H9 (cell line): Measurements from ENCODE around the gene CHST2. TPM values are rescaled to one million over a fixed set of nuclear protein-coding genes. Genes with fewer than 3 reads are reported as not detected.

ENCODE experiments used
- DNase-seq: peaks from one replicate; pipeline ENCODE4 v3.0.0-alpha.2; 2017
- H2AFZ ChIP-seq: one replicate; pipeline ENCODE4 v1.6.1; 2013; ENCODE audit warnings: mild to moderate bottlenecking, low read length, control low read depth, moderate library complexity
- H2AK5ac ChIP-seq: 2 replicates; pipeline ENCODE4 v1.6.1; 2013; ENCODE audit warnings: low read length, control low read depth, mixed read lengths; ENCODE audit not compliant: insufficient read length
- H2BK120ac ChIP-seq: one replicate; pipeline ENCODE4 v1.6.1; 2013; ENCODE audit warnings: low read depth, mild to moderate bottlenecking, low read length, control low read depth, inconsistent platforms; ENCODE audit not compliant: poor library complexity, severe bottlenecking
- H2BK12ac ChIP-seq: 2 replicates; pipeline ENCODE4 v1.6.1; 2013; ENCODE audit warnings: low read length, control low read depth, mixed read lengths, low read depth; ENCODE audit not compliant: insufficient read length
- H2BK15ac ChIP-seq: 2 replicates; pipeline ENCODE4 v1.6.1; 2013; ENCODE audit warnings: low read depth, low read length, control low read depth
- H2BK20ac ChIP-seq: one replicate; pipeline ENCODE4 v1.6.1; 2013; ENCODE audit warnings: low read depth, mild to moderate bottlenecking, low read length, control low read depth, inconsistent platforms; ENCODE audit not compliant: poor library complexity, severe bottlenecking
- H2BK5ac ChIP-seq: 2 replicates; pipeline ENCODE4 v1.6.1; 2013; ENCODE audit warnings: low read length, control low read depth, mixed read lengths; ENCODE audit not compliant: insufficient read length
- H3K14ac ChIP-seq: 2 replicates; pipeline ENCODE4 v1.6.1; 2013; ENCODE audit warnings: low read length, control low read depth; ENCODE audit not compliant: insufficient read depth
- H3K18ac ChIP-seq: 2 replicates; pipeline ENCODE4 v1.6.1; 2013; ENCODE audit warnings: low read depth, mild to moderate bottlenecking, mixed read lengths, low read length, control low read depth; ENCODE audit not compliant: insufficient read length
- H3K23ac ChIP-seq: 2 replicates; pipeline ENCODE4 v1.6.1; 2013; ENCODE audit warnings: low read length, control low read depth, mixed read lengths, low read depth; ENCODE audit not compliant: insufficient read length
- H3K23me2 ChIP-seq: 2 replicates; pipeline ENCODE4 v1.6.1; 2013; ENCODE audit warnings: low read depth, mild to moderate bottlenecking, mixed read lengths, low read length, control low read depth; ENCODE audit not compliant: insufficient read length, poor library complexity, severe bottlenecking
- H3K27ac ChIP-seq: 2 replicates; pipeline ENCODE4 v1.5.1; 2013; ENCODE audit warnings: low read length, control low read depth, mixed read lengths, low read depth; ENCODE audit not compliant: insufficient read length
- H3K27me3 ChIP-seq: 2 replicates; pipeline ENCODE4 v1.6.1; 2013; ENCODE audit warnings: low read length, control low read depth, inconsistent platforms; ENCODE audit not compliant: insufficient read depth
- H3K4ac ChIP-seq: 2 replicates; pipeline ENCODE4 v1.6.1; 2013; ENCODE audit warnings: low read depth, mild to moderate bottlenecking, control low read depth, inconsistent platforms, low read length, moderate library complexity
- H3K4me1 ChIP-seq: 2 replicates; pipeline ENCODE4 v1.6.1; 2013; ENCODE audit warnings: low read length, control low read depth, inconsistent platforms; ENCODE audit not compliant: insufficient read depth
- H3K4me2 ChIP-seq: 2 replicates; pipeline ENCODE4 v1.6.1; 2013; ENCODE audit warnings: low read length, control low read depth, mixed read lengths; ENCODE audit not compliant: insufficient read length, insufficient read depth
- H3K56ac ChIP-seq: 2 replicates; pipeline ENCODE4 v1.6.1; 2013; ENCODE audit warnings: low read depth, mild to moderate bottlenecking, mixed read lengths, low read length, control low read depth; ENCODE audit not compliant: insufficient read length
- H3K79me1 ChIP-seq: 2 replicates; pipeline ENCODE4 v1.6.1; 2013; ENCODE audit warnings: low read depth, mild to moderate bottlenecking, moderate library complexity, low read length, control low read depth, inconsistent platforms; ENCODE audit not compliant: insufficient read depth, poor library complexity, severe bottlenecking
- H3K79me2 ChIP-seq: 2 replicates; pipeline ENCODE4 v1.6.1; 2013; ENCODE audit warnings: low read length, control low read depth, inconsistent platforms; ENCODE audit not compliant: insufficient read depth
- H3K9ac ChIP-seq: 2 replicates; pipeline ENCODE4 v1.6.1; 2013; ENCODE audit warnings: low read length, control low read depth, mixed read lengths; ENCODE audit not compliant: insufficient read length; ENCODE audit errors: extremely low read depth
- H3K9me3 ChIP-seq: one replicate; pipeline ENCODE4 v1.6.1; 2013; ENCODE audit warnings: low read depth, low read length, inconsistent platforms; ENCODE audit not compliant: control insufficient read depth
- H3T11ph ChIP-seq: one replicate; pipeline ENCODE4 v1.6.1; 2013; ENCODE audit warnings: mild to moderate bottlenecking, low read length, control low read depth, inconsistent platforms
- H4K20me1 ChIP-seq: one replicate; pipeline ENCODE4 v1.6.1; 2013; ENCODE audit not compliant: control insufficient read depth, insufficient read length, insufficient read depth
- H4K5ac ChIP-seq: 2 replicates; pipeline ENCODE4 v1.6.1; 2013; ENCODE audit warnings: low read depth, mild to moderate bottlenecking, mixed read lengths, low read length, control low read depth; ENCODE audit not compliant: insufficient read length
- H4K8ac ChIP-seq: replicated peaks from 2 replicates; pipeline ENCODE4 v1.6.1; 2013; ENCODE audit warnings: low read length, control low read depth, mixed read lengths, low read depth; ENCODE audit not compliant: insufficient read length
- H4K91ac ChIP-seq: 2 replicates; pipeline ENCODE4 v1.6.1; 2013; ENCODE audit warnings: low read depth, mild to moderate bottlenecking, moderate library complexity, mixed read lengths, low read length, control low read depth; ENCODE audit not compliant: insufficient read length
- H3K27ac Mint-ChIP-seq, 3 experiments: 2 replicates in 2 of 3; 3 replicates in 1 of 3; pipeline ENCODE4 v1.8.0; 2020 to 2021; ENCODE audit warnings: mixed read lengths in 3 of 3, mild to moderate bottlenecking in 1 of 3, moderate library complexity in 1 of 3
- H3K27me3 Mint-ChIP-seq: 2 replicates; pipeline ENCODE4 v1.8.0; 2021; ENCODE audit warnings: low read depth, mild to moderate bottlenecking, moderate library complexity, mixed read lengths
- H3K36me3 Mint-ChIP-seq, 3 experiments: 2 replicates in 2 of 3; 3 replicates in 1 of 3; pipeline ENCODE4 v1.8.0; 2020 to 2021; ENCODE audit warnings: low read depth in 3 of 3, mixed read lengths in 3 of 3; ENCODE audit not compliant: insufficient read depth in 1 of 3
- H3K4me1 Mint-ChIP-seq, 2 experiments: 2 replicates each; pipeline ENCODE4 v1.8.0; 2020; ENCODE audit warnings: mixed read lengths in 2 of 2
- H3K4me3 Mint-ChIP-seq, 2 experiments: 2 replicates in 1 of 2; 3 replicates in 1 of 2; pipeline ENCODE4 v1.8.0; 2020 to 2021; ENCODE audit warnings: mild to moderate bottlenecking in 2 of 2, mixed read lengths in 2 of 2, moderate library complexity in 1 of 2
- H3K9me3 Mint-ChIP-seq, 2 experiments: 2 replicates in 1 of 2; 3 replicates in 1 of 2; pipeline ENCODE4 v1.8.0; 2020; ENCODE audit warnings: mild to moderate bottlenecking in 2 of 2, mixed read lengths in 2 of 2, moderate library complexity in 1 of 2
- WGBS: extraction: QIAGEN DNeasy Blood & Tissue Kit; methylation state at CpG from one replicate; pipeline ENCODE4 v1.1.7; 2013; ENCODE audit warnings: missing lambda C conversion rate, low lambda C conversion rate, mixed read lengths; ENCODE audit not compliant: insufficient read length; ENCODE audit errors: extremely low coverage; 5-methylcytosine and 5-hydroxymethylcytosine counted together
- total RNA-seq: library from RNA; stranded (reverse); gene quantifications from 2 replicates; pipeline ENCODE4 v1.2.1, GENCODE V29; 2021
- TF ChIP-seq, protein P1 (sequence below): fragments of 200-600 bp; sonication (generic); conservative IDR thresholded peaks from 3 replicates; pipeline ENCODE4 v1.8.0; 2021; ENCODE audit warnings: antibody characterized with exemption, mild to moderate bottlenecking

CHST2 gene
- total RNA-seq, 1 experiment from 2014 or later: 5.8 TPM

- peaks cover 8% of the 10 kb centered on the region for H3K9me3 ChIP-seq
- H3K4ac ChIP-seq: no peak overlapping the region
- no peak overlapping the region for H3K4me3 Mint-ChIP-seq
- H3K27me3 Mint-ChIP-seq: no peaks in the 10 kb centered on the region
- H2BK5ac ChIP-seq: no peak overlapping the region
- H3K27ac ChIP-seq: no peak overlapping the region
- H3K4me2 ChIP-seq: no peak overlapping the region
- no peaks in the 10 kb centered on the region for H4K20me1 ChIP-seq
- TF ChIP-seq, protein P1, sequence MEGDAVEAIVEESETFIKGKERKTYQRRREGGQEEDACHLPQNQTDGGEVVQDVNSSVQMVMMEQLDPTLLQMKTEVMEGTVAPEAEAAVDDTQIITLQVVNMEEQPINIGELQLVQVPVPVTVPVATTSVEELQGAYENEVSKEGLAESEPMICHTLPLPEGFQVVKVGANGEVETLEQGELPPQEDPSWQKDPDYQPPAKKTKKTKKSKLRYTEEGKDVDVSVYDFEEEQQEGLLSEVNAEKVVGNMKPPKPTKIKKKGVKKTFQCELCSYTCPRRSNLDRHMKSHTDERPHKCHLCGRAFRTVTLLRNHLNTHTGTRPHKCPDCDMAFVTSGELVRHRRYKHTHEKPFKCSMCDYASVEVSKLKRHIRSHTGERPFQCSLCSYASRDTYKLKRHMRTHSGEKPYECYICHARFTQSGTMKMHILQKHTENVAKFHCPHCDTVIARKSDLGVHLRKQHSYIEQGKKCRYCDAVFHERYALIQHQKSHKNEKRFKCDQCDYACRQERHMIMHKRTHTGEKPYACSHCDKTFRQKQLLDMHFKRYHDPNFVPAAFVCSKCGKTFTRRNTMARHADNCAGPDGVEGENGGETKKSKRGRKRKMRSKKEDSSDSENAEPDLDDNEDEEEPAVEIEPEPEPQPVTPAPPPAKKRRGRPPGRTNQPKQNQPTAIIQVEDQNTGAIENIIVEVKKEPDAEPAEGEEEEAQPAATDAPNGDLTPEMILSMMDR: no peak
- no CpG with 5 or more reads among the region's 6 CpGs for WGBS
- peaks cover 0 to 7% of the 10 kb centered on the region in 2 experiments; a peak in 2 of 4 replicates for H3K4me1 Mint-ChIP-seq
- no peak overlapping the region for H4K8ac ChIP-seq
- H3K79me1 ChIP-seq: no peaks in the 10 kb centered on the region
- no peak overlapping the region for H3K9ac ChIP-seq
- H3K36me3 Mint-ChIP-seq: peaks cover 11 to 26% (median 15%) of the 10 kb centered on the region in 3 experiments
- H2BK20ac ChIP-seq: no peak overlapping the region
- no peak overlapping the region for H2BK120ac ChIP-seq
- H3K14ac ChIP-seq: no peak overlapping the region
- H3K18ac ChIP-seq: no peak overlapping the region
- H3K4me1 ChIP-seq: no peaks in the 10 kb centered on the region
- H2BK12ac ChIP-seq: no peak overlapping the region
- no peak overlapping the region for H3T11ph ChIP-seq
- no peak overlapping the region for H4K91ac ChIP-seq
- DNase-seq: no peak
- H3K27me3 ChIP-seq: no peaks in the 10 kb centered on the region
- H4K5ac ChIP-seq: no peak overlapping the region
- no peak overlapping the region for H2AK5ac ChIP-seq
- no peaks in the 10 kb centered on the region for H3K23me2 ChIP-seq
- H3K27ac Mint-ChIP-seq: no peak overlapping the region
- H3K9me3 Mint-ChIP-seq: peaks cover 20 to 31% of the 10 kb centered on the region in 2 experiments
- no peak overlapping the region for H3K23ac ChIP-seq
- H2BK15ac ChIP-seq: no peak overlapping the region
- no peak overlapping the region for H3K56ac ChIP-seq
- no peaks in the 10 kb centered on the region for H3K79me2 ChIP-seq
- H2AFZ ChIP-seq: no peak overlapping the region
Measured at GRCh38 chr3:143100451-143100850, 19.1 kb upstream of the CHST2 start.
